Natural killer cell (primary cell): ENCODE data around the gene ZNF148. TPM values are rescaled to one million over a fixed set of nuclear protein-coding genes. Genes with fewer than 3 reads are reported as not detected.

ENCODE experiments used
- ATAC-seq, 3 donors: fragments of 150-1000 bp in 2 of 3; fragments of 200-7000 bp in 1 of 3; cut with Tn5 transposase; 1 replicate in 1 of 3; 2 replicates in 2 of 3; pipeline ENCODE4 v1.10.0; 2021; ENCODE audit warnings: mild to moderate bottlenecking in 2 of 3, moderate library complexity in 2 of 3
- DNase-seq, 2 donors: peaks; one replicate each; pipeline versions ENCODE4 v3.0.0 to v3.0.0-alpha.2; 2013 to 2021; ENCODE audit warnings: mixed read lengths in 1 of 2
- H3K27ac ChIP-seq: one replicate; pipeline ENCODE4 v1.5.1; 2013; ENCODE audit warnings: mild to moderate bottlenecking, low read length
- H3K27me3 ChIP-seq: one replicate; pipeline ENCODE4 v1.6.1; 2013; ENCODE audit warnings: low read length; ENCODE audit not compliant: control insufficient read depth, insufficient read depth
- H3K36me3 ChIP-seq: one replicate; pipeline ENCODE4 v1.6.1; 2013; ENCODE audit warnings: low read length; ENCODE audit not compliant: control insufficient read depth, insufficient read depth
- H3K4me1 ChIP-seq: one replicate; pipeline ENCODE4 v1.6.1; 2013; ENCODE audit warnings: low read length; ENCODE audit not compliant: control insufficient read depth, insufficient read depth
- H3K4me3 ChIP-seq: one replicate; pipeline ENCODE4 v1.5.1; 2013; ENCODE audit warnings: low read length
- H3K9me3 ChIP-seq: one replicate; pipeline ENCODE4 v1.6.1; 2013; ENCODE audit warnings: low read length; ENCODE audit not compliant: control insufficient read depth, insufficient read depth
- H3K27ac Mint-ChIP-seq, 2 donors: one replicate each; pipeline ENCODE4 v1.8.0; 2022; ENCODE audit warnings: mild to moderate bottlenecking in 2 of 2, mixed read lengths in 2 of 2, moderate library complexity in 1 of 2
- H3K27me3 Mint-ChIP-seq, 2 donors: one replicate each; pipeline ENCODE4 v1.8.0; 2022; ENCODE audit warnings: low read depth in 2 of 2, mixed read lengths in 2 of 2
- H3K36me3 Mint-ChIP-seq: one replicate; pipeline ENCODE4 v1.8.0; 2022; ENCODE audit warnings: mixed read lengths
- H3K4me1 Mint-ChIP-seq, 2 donors: one replicate each; pipeline ENCODE4 v1.8.0; 2022; ENCODE audit warnings: mixed read lengths in 2 of 2
- H3K4me3 Mint-ChIP-seq: one replicate; pipeline ENCODE4 v1.8.0; 2022; ENCODE audit warnings: mild to moderate bottlenecking, moderate library complexity, mixed read lengths
- H3K9me3 Mint-ChIP-seq, 2 donors: one replicate each; pipeline ENCODE4 v1.8.0; 2022; ENCODE audit warnings: mixed read lengths in 2 of 2
- CTCF ChIP-seq: fragments of 200-600 bp; IDR thresholded peaks from one replicate; pipeline ENCODE4 v1.8.0; 2022; ENCODE audit warnings: antibody characterized with exemption
- WGBS: methylation state at CpG from one replicate; pipeline ENCODE4 v1.1.7; 2013; ENCODE audit warnings: missing lambda C conversion rate; ENCODE audit not compliant: insufficient coverage; 5-methylcytosine and 5-hydroxymethylcytosine counted together
- intact Hi-C: fragments of 100-400 bp; cut with micrococcal nuclease; formaldehyde crosslinking; loops from one replicate; pipeline ENCODE4 v1.14.2; 2022
- total RNA-seq, 4 donors: library from RNA; stranded (reverse); fragments of 120-200 nt in 1 of 4; gene quantifications; one replicate each; pipeline versions ENCODE4 v1.2.3 to v1.2.4, GENCODE V29; 2013 to 2022

The ZNF148 gene
- total RNA-seq, 3 donors from 2014 or later (not counting 1 experiment from before 2014, with no cell fraction given) = 61.1 to 72.5 (median 62.8) TPM

GRCh38 chr3:125271127-125271526 lies 104.0 kb downstream of the ZNF148 start:
- TF ChIP-seq CTCF = no peak
- H3K36me3 Mint-ChIP-seq = no peaks in the 10 kb centered on the region

DNA sequence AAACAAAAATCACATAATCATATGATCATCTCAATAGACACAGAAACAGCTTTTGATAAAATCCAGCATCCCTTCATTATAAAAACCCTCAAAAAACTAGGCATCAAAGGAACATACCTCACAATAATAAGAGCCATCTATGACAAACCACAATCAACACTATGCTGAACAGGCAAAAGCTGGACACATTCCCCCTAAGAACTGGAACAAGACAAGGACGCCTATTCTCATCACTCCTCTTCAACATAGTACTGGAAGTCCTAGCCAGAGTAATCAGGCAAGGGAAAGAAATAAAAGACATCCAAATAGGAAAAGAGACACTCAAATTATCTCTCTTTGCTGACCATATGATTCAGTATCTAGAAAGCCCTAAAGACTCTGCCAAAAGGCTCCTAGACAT lies 107.7 kb downstream of the ZNF148 start:
- no peak for ATAC-seq
- no peaks in the 10 kb centered on the region for H3K4me1 ChIP-seq
- H3K9me3 ChIP-seq = no peaks in the 10 kb centered on the region
- H3K36me3 Mint-ChIP-seq = no peaks in the 10 kb centered on the region
- H3K4me3 ChIP-seq = no peak overlapping the region
- no peak for TF ChIP-seq CTCF
- H3K4me3 Mint-ChIP-seq = no peak overlapping the region
- no peak for DNase-seq
- H3K4me1 Mint-ChIP-seq = peaks cover 38 to 41% of the 10 kb centered on the region in 2 donors
- H3K9me3 Mint-ChIP-seq = no peaks in the 10 kb centered on the region
- H3K27ac ChIP-seq = no peak overlapping the region
- H3K27me3 ChIP-seq = no peaks in the 10 kb centered on the region
- H3K27ac Mint-ChIP-seq = peak overlapping the region in 1 of 2 donors; percentile 29
- H3K27me3 Mint-ChIP-seq = no peaks in the 10 kb centered on the region
- peaks cover 11% of the 10 kb centered on the region for H3K36me3 ChIP-seq
- intact Hi-C loops = no loop called here
- 100% methylated on average over 1 of the region's 1 CpG for WGBS

More at GRCh38 chr3:125271127-125271526, 104.0 kb downstream of the ZNF148 start:
- ATAC-seq (no peak), DNase-seq (no peak)
- WGBS = 91% methylated on average over 7 of the region's 7 CpGs
- Mint-ChIP-seq H3K27ac (peak overlapping the region in 1 of 2 donors; percentile 66), H3K4me3 (no peak overlapping the region), H3K4me1 (peaks cover 32 to 41% of the 10 kb centered on the region in 2 donors), H3K27me3 (no peaks in the 10 kb centered on the region), H3K9me3 (no peaks in the 10 kb centered on the region)
- no peaks in the 10 kb centered on the region for H3K9me3 ChIP-seq
- no peak overlapping the region for H3K27ac ChIP-seq
- intact Hi-C loops = no loop called here
- H3K4me1 ChIP-seq = no peaks in the 10 kb centered on the region
- peaks cover 14% of the 10 kb centered on the region for H3K36me3 ChIP-seq
- H3K4me3 ChIP-seq = no peak overlapping the region
- H3K27me3 ChIP-seq = no peaks in the 10 kb centered on the region

GRCh38 chr3:125266971-125267370 lies 108.2 kb downstream of the ZNF148 start:
- intact Hi-C loops = no loop called here
- H3K27ac Mint-ChIP-seq = peak overlapping the region; percentile 21 to 26
- H3K36me3 Mint-ChIP-seq = no peaks in the 10 kb centered on the region

More at GRCh38 chr3:125266971-125267370, 108.2 kb downstream of the ZNF148 start:
- Histone ChIP-seq H3K27me3 (no peaks in the 10 kb centered on the region), H3K4me3 (no peak overlapping the region), H3K9me3 (no peaks in the 10 kb centered on the region), H3K27ac (no peak overlapping the region), H3K36me3 (peaks cover 10% of the 10 kb centered on the region), H3K4me1 (no peaks in the 10 kb centered on the region)
- no peak for DNase-seq
- 100% methylated on average over 3 of the region's 3 CpGs for WGBS
- peaks cover 37 to 41% of the 10 kb centered on the region in 2 donors for H3K4me1 Mint-ChIP-seq
- H3K27me3 Mint-ChIP-seq = no peaks in the 10 kb centered on the region
- TF ChIP-seq CTCF = no peak
- no peak overlapping the region for H3K4me3 Mint-ChIP-seq
- no peak for ATAC-seq
- H3K9me3 Mint-ChIP-seq = no peaks in the 10 kb centered on the region
